ENCODE measurements around the gene LAMC1. TPM values are rescaled to one million over a fixed set of nuclear protein-coding genes. Genes with fewer than 3 reads are reported as not detected.
A peak's percentile ranks its signal among the peaks of the same experiment; 100 is the strongest.

LAMC1 gene
- total RNA-seq, 1 experiment from 2014 or later = 113 TPM

DNA sequence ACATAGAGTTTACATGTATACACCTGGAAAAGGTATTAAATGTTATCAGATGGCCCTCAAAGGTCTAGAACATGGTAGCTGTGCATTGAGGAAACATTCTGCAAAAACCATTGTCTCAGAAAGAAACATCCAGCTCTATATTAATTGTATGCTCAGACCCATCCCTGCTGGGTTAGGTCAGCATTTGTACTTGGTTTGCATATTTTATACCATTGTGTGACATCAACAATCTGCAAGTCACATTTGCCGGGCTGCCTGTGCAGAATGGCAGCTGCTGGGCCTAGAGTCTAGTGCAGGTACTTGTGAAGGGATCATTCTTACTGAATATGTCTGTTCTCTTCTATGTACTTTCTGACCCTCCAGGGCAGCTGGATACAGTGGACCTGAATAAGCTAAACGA lies 119.0 kb downstream of the LAMC1 start:
- CTCF ChIA-PET = no interaction called here
- Histone ChIP-seq H3K9me3 (ENCODE audit: control insufficient read depth, insufficient read depth, low read depth, low read length) (no peaks in the 10 kb centered on the region), H3K4me3 (ENCODE audit: low read depth in 2 of 2, low read length in 2 of 2) (no peak overlapping the region), H3K27me3 (ENCODE audit: control insufficient read depth, insufficient read depth, low read length) (no peaks in the 10 kb centered on the region), H3K27ac (ENCODE audit: low read length) (no peak overlapping the region), H3K36me3 (ENCODE audit: control insufficient read depth, insufficient read depth, low read length) (peaks cover 6% of the 10 kb centered on the region; the same call in 1 of the 2 replicates), H3K4me1 (ENCODE audit: control insufficient read depth, insufficient read depth, low read length) (no peaks in the 10 kb centered on the region)
- intact Hi-C loops (cut with micrococcal nuclease; ENCODE audit: unreplicated experiment) (no loop called here), in situ Hi-C loops (cut with HindIII; ENCODE audit: low pct_unique_long_range_greater_than_20kb, low sequenced_read_pairs) (no loop called here)
- no peak for ATAC-seq
- TF ChIP-seq SIN3A (IDR thresholded peaks at IDR 0.05; ENCODE audit: borderline replicate concordance, insufficient read depth, low read depth, low read length) (no peak), REST (IDR thresholded peaks at IDR 0.05; ENCODE audit: insufficient read depth in 1 of 2, low read depth in 2 of 2, low read length in 1 of 2) (no peak), TCF7L2 (IDR thresholded peaks at IDR 0.05; ENCODE audit: low read depth, low read length) (no peak), CTCF (IDR thresholded peaks at IDR 0.05) (no peak), POLR2AphosphoS5 (IDR thresholded peaks at IDR 0.05; ENCODE audit: low read depth, low read length) (no peak)
- POLR2A ChIA-PET = no interaction called here
- no TSS peak for BruUV-seq (replicated peaks)
- DNase-seq (ENCODE audit: low read depth, low spot score) = no peak

GRCh38 chr1:183143576-183144315 lies 120.5 kb downstream of the LAMC1 start:
- BruUV-seq (replicated peaks) = TSS peak; percentile 56
- TF ChIP-seq SIN3A (IDR thresholded peaks at IDR 0.05; ENCODE audit: borderline replicate concordance, insufficient read depth, low read depth, low read length) (no peak), POLR2AphosphoS5 (IDR thresholded peaks at IDR 0.05; ENCODE audit: low read depth, low read length) (no peak), CTCF (IDR thresholded peaks at IDR 0.05) (no peak), REST (IDR thresholded peaks at IDR 0.05; ENCODE audit: insufficient read depth in 1 of 2, low read depth in 2 of 2, low read length in 1 of 2) (no peak), TCF7L2 (IDR thresholded peaks at IDR 0.05; ENCODE audit: low read depth, low read length) (no peak)
- DNase-seq (ENCODE audit: low read depth, low spot score) (no peak), ATAC-seq (no peak)
- intact Hi-C loops (cut with micrococcal nuclease; ENCODE audit: unreplicated experiment) = no loop called here
- in situ Hi-C loops (cut with HindIII; ENCODE audit: low pct_unique_long_range_greater_than_20kb, low sequenced_read_pairs) = no loop called here
- Histone ChIP-seq H3K27ac (ENCODE audit: low read length) (no peak overlapping the region), H3K4me1 (ENCODE audit: control insufficient read depth, insufficient read depth, low read length) (no peaks in the 10 kb centered on the region), H3K36me3 (ENCODE audit: control insufficient read depth, insufficient read depth, low read length) (peaks cover 2% of the 10 kb centered on the region; the same call in 1 of the 2 replicates), H3K27me3 (ENCODE audit: control insufficient read depth, insufficient read depth, low read length) (no peaks in the 10 kb centered on the region), H3K4me3 (ENCODE audit: low read depth in 2 of 2, low read length in 2 of 2) (no peak overlapping the region), H3K9me3 (ENCODE audit: control insufficient read depth, insufficient read depth, low read depth, low read length) (no peaks in the 10 kb centered on the region)
- ChIA-PET POLR2A (interaction anchor here (0.6 kb wide), 1 partner anchor 65 kb away, joined by 4 read pairs; no protein-coding TSS in a partner anchor), CTCF (no interaction called here)

All from Panc1 (cell line).